Measurements from ENCODE around the gene CAMTA1.

- no peak for TF ChIP-seq CTCF (IDR thresholded peaks at IDR 0.05; ENCODE audit: insufficient read depth, low read depth, low read length)
- no peak for TF ChIP-seq EZH2 (IDR thresholded peaks at IDR 0.05; ENCODE audit: insufficient read depth, low read length)
Measured at GRCh38 chr1:7171168-7171567, 385.9 kb downstream of the CAMTA1 start.

Data from astrocyte (in vitro differentiated cells and primary cell).